Stimulated activated CD8-positive, alpha-beta memory T cell treated with anti-CD3 and anti-CD28 coated beads, Interleukin-7, amount 100 ng/mL, for 48 hours (primary cell): ENCODE data around the gene JPT1.
"Not testable (repeated sequence)": the region's sequence is repeated elsewhere in the genome, so short reads cannot be mapped to it uniquely, and the experiment has no call there.

Source experiments
- DNase-seq, 2 donors: peaks; one replicate each; pipeline ENCODE4 v3.0.0-alpha.2; 2020; ENCODE audit warnings: low read depth in 1 of 2; ENCODE audit errors: extremely low read depth in 1 of 2

JPT1 gene

DNA sequence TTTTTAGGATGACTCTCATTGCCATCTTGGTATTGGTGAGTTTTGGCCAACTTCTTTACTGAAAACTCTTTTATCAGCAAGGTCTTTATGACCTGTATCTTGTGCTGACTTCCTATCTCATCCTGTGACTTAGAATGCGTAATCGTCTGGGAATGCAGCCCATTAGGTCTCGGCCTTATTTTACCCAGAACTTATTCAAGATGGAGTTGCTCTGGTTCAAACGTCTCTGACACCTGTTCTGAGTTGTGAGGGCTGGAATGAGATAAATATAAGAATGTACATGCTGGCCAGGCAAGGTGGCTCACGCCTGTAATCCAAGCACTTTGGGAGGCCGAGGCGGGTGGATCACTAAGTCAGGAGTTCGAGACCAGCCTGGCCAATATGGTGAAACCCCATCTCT lies 4.2 kb upstream of the JPT1 start:
- DNase-seq, result not testable (repeated sequence)

DNA sequence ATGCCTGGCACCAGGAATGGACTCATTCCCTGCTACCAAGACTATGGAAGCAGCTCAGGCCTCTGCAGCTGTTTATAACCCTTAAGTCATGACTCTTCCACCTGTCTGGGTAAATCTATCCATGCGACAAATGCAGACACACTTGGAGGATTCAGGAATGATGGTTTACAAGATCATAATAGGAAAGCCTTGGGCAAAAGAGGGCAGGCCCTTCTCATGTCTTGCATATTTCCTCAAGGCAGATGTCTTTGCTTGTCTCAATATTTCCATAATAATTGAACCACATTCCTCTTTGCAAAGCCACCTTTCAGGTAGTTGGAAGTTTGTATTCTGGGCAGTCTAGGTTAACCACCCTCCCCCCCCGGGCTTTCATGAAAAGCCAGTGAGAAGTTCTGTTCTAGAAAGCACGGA lies 884 bp upstream of the JPT1 start:
- no peak for DNase-seq

DNA sequence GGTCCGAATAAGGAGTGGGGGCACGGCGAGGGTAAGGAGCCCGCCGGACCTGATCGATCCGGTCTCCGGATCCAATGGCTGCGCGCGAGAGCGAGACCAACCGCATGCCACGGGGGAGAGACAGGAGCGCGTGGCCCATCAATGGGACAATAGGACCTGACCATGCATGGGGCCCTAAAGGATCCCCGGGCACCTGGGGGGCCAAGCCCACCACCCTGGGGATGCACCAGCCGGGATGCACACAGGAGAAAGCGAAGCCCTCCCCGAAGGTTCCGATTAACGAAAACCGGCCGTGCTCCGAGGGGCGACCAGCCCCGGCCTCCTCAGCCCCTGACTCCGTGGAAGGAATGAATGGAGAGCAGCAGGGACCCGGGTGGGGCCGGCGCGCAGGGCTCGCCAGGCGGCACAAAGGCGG lies 525 bp downstream of the JPT1 start:
- DNase-seq, result peak in 1 of 2 donors; percentile 11

DNA sequence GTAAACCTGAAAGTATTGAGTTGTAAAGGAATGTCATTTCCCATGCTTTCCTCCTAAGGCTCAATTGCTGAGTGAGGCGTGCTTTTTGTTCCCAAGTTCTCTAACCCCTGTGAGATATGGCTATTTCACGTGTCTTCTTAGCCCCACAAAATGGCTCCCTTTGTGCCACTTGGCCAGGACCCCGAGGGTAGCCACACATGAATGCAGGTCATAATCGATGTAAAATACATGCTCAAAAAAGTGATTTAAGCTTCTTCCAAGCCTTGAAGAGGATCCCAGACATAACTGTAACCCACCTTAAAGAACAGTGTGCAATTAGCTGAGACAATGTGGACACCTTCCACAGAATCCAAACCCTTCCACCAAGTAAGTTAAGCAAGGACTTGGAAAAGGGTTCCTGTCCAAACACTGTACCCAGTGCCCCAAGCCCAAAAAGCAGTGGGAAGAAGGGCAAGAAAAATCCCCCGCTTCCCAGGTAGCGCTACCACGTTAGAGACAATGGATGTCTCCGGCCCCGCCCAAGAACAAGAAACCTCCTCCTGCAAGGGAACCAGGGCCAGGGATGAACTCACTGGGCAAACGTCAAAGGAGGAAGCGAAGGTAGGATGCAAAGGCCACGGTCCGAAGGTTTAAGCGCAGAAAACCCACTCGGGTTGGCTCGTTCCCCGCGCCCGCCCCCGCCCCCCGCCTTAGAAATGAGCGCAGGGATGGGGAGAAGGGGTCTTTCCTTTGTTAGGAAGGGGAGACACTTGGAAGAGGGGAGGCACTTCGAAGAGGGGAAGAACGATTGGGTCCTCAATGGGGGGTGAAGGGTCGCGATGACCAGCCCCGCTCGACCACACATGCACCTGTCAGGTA lies 1.2 kb downstream of the JPT1 start:
- DNase-seq, result no peak

DNA sequence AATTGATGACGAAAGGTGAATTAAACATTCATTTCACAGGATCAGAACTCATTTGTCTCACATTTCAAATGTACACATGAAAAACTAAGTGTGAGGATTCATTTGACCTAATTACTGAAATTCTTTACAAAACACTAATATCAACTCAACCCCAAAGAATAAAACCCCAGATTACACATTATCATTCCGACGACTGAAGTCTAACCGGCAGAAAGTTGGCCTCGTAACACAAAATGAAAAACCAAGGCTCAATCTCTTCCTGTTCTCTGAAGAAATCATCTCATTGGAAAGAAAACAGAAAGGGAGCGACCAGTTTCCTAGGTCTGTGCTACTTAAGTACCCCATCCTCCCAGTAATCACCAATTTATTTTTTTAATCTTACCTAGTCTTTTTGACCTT lies 1.8 kb downstream of the JPT1 start:
- DNase-seq, result no peak

DNA sequence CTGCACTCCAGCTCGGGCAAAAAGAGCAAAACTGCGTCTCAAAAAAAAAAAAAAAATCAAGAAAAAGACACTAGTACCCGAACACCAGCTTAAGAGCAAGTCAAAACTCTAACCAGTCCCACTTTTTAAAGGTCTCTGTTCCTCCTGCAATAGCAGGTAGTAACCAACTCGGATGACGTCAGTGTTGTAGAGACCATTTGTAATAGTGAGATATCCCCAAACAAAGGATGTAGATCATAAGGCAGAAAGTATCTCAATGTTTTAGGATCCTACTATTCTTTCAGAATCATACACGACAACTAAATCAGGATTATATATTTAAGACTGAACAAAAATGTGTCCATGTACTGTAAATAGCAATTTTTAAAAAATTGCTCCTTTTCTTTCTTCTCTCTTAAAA lies 2.4 kb downstream of the JPT1 start:
- DNase-seq, result no peak

DNA sequence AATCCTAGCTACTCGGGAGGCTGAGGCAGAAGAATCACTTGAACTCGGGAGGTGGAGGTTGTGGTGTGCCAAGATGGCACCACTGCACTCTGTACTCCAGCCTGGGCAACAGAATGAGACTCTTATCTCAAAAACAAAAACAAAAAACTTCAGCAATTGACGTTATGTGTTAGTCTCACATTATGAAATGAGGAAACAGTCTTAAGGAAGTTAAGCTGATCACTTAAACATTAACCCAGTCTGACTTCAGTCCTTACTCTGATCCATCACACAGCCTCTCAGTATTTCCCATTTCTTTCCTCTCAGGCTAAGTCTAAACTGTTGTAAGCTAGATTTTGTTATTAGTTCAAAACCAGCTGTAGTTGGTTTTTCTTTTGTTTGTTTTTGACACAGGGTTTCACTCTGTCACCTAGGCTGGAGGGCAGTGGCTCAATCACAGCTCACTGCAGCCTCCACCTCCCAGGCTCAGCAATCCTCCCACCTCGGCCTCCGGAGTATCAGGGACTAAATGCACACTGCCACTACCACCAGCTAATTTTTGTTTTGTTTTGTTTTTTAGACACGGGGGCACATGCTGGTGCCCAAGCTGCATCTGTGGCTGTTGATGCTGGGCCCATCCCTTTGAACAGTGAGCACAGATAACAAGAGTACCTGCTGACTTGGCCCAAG lies 6.3 kb downstream of the JPT1 start:
- DNase-seq, result no peak

DNA sequence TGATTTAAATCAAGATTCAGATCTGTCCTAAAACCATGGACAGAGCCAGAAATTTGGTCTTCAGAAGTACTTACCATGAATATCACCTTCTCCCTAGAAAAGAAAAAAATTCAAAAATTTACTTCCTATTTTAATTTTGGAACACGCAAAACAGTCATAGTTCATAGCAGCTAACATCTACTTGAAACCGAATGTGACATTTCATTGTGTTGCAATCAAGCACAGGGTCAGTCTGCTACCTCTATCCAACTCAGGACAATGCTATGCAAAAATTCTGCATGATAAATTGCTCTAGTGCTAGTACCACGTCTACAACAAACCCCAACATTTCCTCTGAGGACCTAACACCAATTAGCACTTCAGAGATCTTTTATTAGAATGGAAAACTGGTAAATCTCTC lies 7.7 kb downstream of the JPT1 start:
- DNase-seq, result no peak

DNA sequence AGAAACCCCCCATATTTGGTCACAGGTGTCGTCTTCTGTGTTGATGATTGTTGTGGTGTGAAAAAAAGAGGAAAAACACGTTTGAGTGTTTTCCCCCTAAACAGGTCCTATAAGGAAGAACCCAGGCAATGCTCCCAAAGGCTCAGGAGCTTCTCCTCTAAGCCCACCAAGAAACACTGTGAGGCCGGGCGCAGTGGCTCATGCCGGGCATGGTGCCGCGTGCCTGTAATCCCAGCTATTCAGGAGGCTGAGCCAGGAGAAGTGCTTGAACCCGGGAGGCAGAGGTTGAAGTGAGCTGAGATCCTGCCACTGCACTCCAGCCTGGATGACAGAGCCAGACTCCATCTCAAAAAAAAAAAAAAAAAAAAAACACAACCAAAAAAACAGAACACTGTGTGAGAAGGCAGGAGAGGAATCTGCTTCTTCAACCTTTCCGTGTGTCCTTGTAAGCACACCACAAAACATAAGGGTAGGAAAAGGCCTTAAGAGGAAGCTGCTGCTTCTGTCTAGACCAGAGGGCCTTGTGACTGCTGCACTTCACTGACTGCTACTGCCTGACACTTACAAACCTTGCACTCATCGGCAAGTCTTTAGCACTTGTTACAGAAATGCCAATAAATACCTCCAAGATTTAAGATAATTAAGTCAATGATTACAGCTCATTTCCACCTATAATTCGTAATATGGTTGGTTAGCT lies 9.3 kb downstream of the JPT1 start:
- no peak for DNase-seq

DNA sequence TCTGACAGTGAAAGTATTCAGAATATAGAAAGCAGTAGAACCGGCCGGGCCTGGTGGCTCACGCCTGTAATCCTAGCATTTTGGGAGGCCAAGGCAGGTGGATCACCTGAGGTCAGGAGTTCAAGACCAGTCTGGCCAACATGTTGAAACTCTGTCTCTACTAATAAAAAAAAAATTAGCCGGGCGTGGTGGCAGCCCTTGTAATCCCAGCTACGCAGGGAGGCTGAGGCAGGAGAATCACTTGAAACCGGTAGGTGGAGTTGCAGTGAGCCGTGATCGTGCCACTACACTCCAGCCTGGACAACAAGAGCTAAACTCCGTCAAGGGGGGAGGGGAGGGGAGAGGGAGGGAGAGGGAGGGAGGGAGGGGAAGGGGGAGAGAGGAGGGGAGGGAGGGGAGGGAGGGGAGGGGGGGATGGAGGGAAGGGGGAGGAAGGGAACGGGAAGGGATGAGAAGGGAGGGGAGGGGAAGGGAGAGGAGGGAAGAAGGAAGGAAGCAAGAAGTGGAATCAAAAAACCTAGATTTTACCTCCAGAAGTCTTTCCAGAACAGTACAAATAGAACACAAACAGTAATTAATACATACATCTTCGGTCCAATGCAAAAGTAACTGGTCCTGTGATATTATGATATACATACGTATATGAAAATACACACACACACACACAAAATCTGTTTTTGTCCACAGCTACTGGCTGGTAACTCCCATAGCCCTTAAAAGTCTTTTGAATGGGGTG lies 11.9 kb downstream of the JPT1 start:
- no peak for DNase-seq

DNA sequence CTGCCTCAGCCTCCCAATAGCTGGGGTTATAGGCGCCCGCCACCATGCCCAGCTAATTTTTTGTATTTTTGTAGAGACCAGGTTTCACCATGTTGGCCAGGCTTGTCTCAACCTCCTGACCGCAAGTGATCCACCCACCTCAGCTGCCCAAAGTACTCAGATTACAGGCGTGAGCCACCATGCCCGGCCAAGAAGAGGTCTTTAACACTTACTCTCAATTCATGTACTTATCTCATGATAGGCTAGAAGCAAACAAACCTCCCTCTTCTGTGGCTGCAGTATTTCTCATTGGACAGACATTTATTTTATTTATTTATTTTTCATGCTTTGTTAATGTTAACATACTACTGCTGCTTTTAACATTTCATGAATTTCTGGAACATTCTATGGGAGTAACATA lies 15.8 kb downstream of the JPT1 start:
- DNase-seq, result no peak

DNA sequence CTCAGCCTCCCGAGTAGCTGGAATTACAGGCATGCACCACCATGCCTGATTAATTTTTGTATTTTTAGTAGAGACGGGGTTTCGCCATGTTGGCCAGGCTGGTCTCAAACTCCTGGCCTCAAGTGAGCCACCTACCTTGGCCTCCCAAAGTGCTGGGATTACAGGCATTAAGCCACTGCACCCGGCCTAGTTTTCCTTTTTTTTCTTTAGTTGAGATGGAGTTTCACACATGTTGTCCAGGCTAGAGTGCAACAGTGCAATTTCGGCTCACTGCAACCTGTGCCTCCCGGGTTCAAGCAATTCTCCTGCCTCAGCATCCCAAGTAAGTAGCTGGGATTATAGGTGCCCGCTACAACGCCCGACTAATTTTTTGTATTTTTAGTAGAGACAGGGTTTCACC lies 16.6 kb downstream of the JPT1 start:
- not testable (repeated sequence) for DNase-seq

DNA sequence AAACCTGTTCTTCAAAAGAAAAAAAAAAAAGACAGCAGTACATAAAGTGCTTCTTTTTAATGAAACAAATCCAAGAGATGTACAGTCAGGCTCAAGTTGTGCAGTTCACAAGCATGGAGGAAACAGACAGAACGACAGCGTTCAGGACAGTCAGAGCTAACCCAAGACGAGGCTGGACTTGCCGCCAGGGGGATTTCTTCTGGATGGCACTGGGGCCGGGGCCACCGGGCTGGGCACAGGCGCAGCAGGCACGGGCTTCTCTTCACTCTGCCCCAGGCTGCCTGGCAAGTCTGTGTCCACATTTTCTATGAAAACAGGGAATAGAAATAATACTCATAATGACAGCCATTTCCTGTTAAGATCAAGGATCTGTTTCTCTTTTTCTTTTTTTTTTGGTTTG lies 18.4 kb downstream of the JPT1 start:
- no peak for DNase-seq

DNA sequence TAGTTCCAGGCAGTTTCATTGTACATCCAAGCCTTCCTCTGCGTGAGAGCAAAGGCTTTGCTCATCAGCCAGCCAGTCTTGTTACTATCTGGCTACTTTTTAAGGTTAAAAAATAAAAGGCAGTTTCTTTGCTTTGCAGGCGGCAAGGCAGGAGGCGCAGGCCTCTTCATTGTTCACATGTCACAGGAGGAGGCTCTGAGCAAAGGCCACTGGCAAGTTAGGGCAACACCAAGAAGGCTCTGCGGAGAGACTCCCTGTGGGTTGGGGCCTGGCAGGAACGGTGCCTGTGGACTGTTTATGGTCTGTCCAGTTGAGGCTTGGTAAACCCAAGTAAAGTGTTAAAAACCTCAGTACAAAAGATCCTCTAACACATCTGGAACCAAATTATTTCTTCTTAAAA lies 18.9 kb downstream of the JPT1 start:
- DNase-seq, result no peak

DNA sequence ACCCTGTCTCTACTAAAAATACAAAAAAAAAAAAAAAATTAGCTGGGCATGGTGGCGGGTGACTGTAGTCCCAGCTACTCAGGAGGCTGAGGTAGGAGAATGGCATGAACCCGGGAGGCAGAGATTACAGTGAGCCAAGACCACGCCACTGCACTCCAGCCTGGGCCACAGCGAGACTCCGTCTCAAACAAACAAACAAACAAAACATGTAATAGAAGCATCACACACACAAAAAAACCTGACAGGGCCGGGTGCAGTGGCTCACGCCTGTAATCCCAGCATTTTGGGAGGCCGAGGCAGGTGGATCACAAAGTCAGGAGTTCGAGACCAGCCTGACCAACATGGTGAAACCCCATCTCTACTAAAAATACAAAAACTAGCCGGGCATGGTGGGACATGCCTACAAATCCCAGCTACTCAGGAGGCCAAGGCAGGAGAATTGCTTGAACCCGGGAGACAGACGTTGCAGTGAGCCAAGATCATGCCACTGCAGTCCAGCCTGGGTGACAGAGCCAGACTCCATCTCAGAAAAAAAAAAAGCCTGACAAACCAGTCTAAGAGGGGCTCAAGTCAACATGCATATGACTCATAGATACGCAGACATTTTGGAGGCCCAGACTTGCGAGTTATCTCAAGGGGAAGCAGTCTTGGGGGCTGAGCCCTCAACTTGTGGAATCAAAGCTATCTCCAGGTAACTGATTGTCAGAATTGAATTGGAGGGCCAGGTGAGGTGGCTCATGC lies 20.5 kb downstream of the JPT1 start:
- DNase-seq, result not testable (repeated sequence)

DNA sequence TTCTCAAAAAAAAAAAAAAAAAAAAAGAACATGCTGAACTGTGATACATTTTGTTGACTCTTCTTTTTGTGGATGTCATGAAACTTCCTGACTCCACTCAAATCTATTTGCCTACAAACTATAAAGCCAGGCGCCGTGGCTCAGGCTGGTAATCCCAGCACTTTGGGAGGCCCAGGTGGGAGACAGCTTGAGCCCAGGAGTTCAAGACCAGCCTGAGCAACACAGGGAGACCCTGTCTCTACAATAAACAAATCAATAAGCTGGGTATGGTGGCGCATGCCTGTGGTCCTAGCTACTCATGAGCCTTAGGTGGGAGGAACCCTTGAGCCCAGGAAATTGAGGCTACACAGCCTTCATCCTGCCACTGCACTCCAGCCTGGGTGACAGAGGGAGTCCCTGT lies 21.3 kb downstream of the JPT1 start:
- no peak for DNase-seq

DNA sequence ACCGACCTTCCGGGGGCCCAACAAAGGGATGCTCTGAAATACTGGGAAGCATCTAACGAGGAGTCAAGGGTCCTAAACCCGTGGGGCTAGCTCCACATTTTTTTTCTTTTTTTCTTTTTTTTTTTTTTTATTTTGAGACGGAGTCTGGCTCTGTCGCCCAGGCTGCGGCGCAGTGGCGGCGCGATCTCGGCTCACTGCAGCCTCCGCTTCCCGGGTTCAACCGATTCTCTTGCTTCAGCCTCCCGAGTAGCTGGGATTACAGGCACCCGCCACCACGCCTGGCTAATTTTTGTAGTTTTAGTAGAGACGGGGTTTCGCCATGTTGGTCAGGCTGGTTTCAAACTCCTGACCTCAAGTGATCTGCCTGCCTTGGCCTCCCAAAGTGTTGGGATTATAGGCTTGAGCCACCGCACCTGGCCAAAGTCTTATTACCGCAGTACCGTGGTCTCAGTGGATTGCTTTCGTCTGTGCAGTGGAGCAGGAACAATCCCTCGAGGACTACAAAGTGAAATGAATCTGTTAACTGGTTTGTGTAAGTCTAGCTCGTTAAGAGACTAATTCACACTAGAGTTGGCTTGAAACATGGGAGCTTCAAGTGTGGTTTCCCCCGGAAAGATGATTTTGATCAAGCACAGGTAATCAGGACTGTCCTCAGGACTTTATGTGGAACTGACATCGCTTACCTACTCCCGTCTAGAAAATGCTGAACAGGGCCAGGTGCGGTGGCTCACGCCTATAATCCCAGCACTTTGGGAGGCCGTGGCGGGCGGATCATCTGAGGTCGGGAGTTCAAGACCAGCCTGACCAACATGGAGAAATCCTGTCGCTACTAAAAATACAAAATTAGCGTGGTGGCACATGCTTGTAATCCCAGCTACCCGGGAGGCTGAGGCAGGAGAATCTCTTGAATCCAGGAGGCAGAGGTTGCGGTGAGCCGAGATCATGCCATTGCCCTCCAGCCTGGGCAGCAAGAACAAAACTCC lies 22.0 kb downstream of the JPT1 start:
- not testable (repeated sequence) for DNase-seq

DNA sequence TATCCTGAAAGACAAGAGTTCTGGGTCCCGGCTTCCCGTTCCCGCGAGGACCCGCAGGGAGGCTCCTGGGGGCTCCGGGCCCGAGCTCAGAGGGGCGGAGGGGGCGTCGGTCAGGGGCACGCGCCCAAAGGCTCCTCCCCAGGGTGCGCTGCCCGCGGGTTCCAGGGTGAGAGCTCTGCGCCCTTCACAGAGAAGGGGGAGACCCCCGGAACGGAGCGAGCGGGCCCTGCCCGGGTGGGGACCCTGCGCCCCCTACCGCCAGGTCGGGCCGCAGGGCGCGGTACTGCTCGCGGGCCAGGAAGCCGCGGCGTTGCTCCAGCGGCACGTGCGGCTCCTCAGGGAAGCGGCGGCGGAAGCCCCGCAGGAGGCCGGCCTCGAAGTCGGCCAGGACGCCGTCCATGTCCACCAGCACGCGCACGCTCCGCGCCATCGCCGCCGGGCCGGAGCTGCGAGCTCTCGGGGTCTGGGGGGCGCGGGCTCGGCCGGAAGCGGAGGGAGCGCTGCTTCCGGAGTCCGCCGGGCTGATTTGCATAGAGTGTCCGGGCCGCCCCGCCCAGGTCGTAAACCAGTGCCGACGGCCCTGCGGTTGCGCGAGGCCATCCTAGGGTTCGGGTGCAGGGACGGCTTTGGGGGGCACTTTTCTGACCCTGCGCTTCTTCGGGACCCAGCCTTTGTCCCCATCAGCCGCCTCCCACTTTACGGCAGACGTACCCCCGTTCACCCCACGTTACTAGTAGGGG lies 22.9 kb downstream of the JPT1 start, which contains the start of gene NT5C:
TSS of gene NT5C (minus strand) at position 465 of the 740 bp plus-strand sequence. CDS start at position 430, 35 bp downstream.
- peak; percentile 73 for DNase-seq
